K562 (cell line): ENCODE results near the gene NRM. TPM values are rescaled to one million over a fixed set of nuclear protein-coding genes. Genes with fewer than 3 reads are reported as not detected.
A peak's percentile ranks its signal among the peaks of the same experiment; 100 is the strongest.

Experiments
- ARID2 ChIP-seq: fragments of 450-650 bp; IDR thresholded peaks from 2 replicates; pipeline ENCODE4 v1.6.1; 2017; ENCODE audit warnings: antibody characterized with exemption, mild to moderate bottlenecking
- CC2D1A ChIP-seq: fragments of 450-650 bp; IDR thresholded peaks from 2 replicates; pipeline ENCODE4 v1.6.1; 2017; ENCODE audit warnings: mild to moderate bottlenecking
- JUND ChIP-seq, 2 experiments: IDR thresholded peaks; 2 replicates in 1 of 2; 3 replicates in 1 of 2; pipeline ENCODE4 v1.6.1; 2011; ENCODE audit warnings: borderline replicate concordance in 2 of 2, low read depth in 2 of 2, low read length in 2 of 2, improper control_type of control experiment in 1 of 2, missing biosample characterization in 1 of 2, missing genetic modification characterization in 1 of 2, missing genetic modification reagents in 1 of 2
- POLR2G ChIP-seq: fragments of 200-400 bp; formaldehyde crosslinking; IDR thresholded peaks from 2 replicates; pipeline ENCODE4 v1.6.1; 2017; ENCODE audit warnings: low read depth, mild to moderate bottlenecking, antibody characterized with exemption, low read length, moderate library complexity
- SMAD1 ChIP-seq: fragments of 150-350 bp; IDR thresholded peaks from 2 replicates; pipeline ENCODE4 v1.6.1; 2014; ENCODE audit warnings: low read length, low read depth; ENCODE audit not compliant: partially characterized antibody
- TAL1 ChIP-seq: fragments of 450-650 bp; IDR thresholded peaks from 2 replicates; pipeline ENCODE4 v1.6.1; 2016; ENCODE audit warnings: mild to moderate bottlenecking
- ZBTB17 ChIP-seq: fragments of 450-650 bp; formaldehyde crosslinking; IDR thresholded peaks from 2 replicates; pipeline ENCODE4 v1.4.0; 2020; ENCODE audit warnings: mild to moderate bottlenecking
- ZNF589 ChIP-seq: fragments of 200-800 bp; sonication (Bioruptor generic); IDR thresholded peaks from 2 replicates; pipeline ENCODE4 v1.6.1; 2016; ENCODE audit warnings: low read depth, missing genetic modification characterization, missing compliant biosample characterization
- ZNF699 ChIP-seq: fragments of 250-450 bp; sonication (Bioruptor Pico); IDR thresholded peaks from 2 replicates; pipeline ENCODE4 v1.8.0; 2021; ENCODE audit warnings: mild to moderate bottlenecking, moderate library complexity; ENCODE audit not compliant: insufficient replicate concordance
- polyA plus RNA-seq, 8 experiments: library from polyadenylated mRNA; depleted of rRNA in 4 of 8; stranded (reverse) in 5 of 8; unstranded in 3 of 8; fragments of >200 nt; fragmentation: Nextera tagmentation in 2 of 8; fragmentation: Illumina TruSeq in 1 of 8; extraction: Ambion mirVana in 2 of 8; extraction: Trizol in 1 of 8; gene quantifications; 2 replicates each; pipeline versions ENCODE4 v1.2.1 to v1.2.3, GENCODE V29; 2011 to 2014; ENCODE audit warnings: inconsistent platforms in 1 of 8, missing spikeins in 1 of 8
- total RNA-seq, 7 experiments: library from RNA; depleted of rRNA in 6 of 7; stranded (reverse); fragments of >200 nt in 6 of 7; fragmentation: Illumina TruSeq in 2 of 7; extraction: Trizol in 2 of 7; gene quantifications; 2 replicates each; pipeline versions ENCODE4 v1.2.1 to v1.2.3, GENCODE V29; 2011 to 2021; ENCODE audit warnings: low replicate concordance in 1 of 7
- TF ChIP-seq, protein P1 (sequence below), 2 experiments: fragments of 450-650 bp in 1 of 2; sonication (generic) in 1 of 2; formaldehyde crosslinking in 1 of 2; IDR thresholded peaks; 2 replicates each; pipeline versions ENCODE4 v1.7.1 to v1.9.0; 2016 to 2022; ENCODE audit warnings: inconsistent platforms in 1 of 2, mild to moderate bottlenecking in 1 of 2, missing genetic modification reagents in 1 of 2
- TF ChIP-seq, protein P2 (sequence below), 2 experiments: fragments of 450-650 bp; IDR thresholded peaks; 2 replicates each; pipeline ENCODE4 v1.6.1; 2016

NRM gene
- total and polyA plus RNA-seq, 9 of the 15 experiments (the other 6 are each of a cell fraction or from before 2014, with no cell fraction given), result 9.7 to 58.2 (median 18.1) TPM

DNA sequence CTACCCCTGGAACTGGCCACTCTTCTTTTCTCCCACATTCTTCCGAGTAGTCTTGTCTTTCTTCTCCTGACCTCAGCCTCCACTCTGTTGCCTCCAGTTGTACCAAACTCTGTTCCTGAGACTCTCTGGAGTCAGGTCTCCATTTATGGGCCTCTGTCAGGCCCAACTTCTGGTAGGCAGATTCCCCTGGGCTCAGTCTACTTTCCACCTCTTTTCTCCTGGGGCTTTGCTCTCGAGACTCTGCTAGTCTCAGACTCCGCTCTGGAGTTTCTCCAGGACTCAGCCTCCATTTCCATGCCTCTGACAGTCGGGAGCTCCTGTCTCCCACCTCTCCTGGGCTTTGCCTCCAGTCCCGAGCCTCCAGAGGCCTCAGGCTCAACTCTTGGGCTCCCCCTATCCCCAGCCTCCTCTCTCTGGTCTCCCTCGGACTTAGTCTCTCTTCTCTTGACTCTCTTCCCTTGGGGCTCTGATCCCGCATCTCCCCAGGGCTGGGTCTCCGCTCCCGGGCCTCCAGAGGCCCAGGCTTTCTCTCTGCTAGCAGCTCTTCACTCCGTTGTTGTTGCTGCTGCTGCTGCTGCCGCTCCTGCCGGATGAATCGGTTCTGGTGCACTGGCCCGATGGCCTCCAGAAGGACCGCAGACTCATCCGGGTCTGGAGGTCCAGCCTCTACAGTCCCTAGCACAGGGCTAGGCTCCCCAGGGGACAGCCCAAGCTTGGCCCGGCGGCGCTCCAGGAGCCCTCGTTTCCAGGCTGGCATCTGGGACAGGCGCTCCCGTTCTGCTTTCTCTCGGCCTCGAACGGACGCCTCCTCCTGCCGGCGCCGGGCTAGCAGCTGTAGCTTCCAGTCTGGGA is 5.4 kb downstream of the NRM start (continued):
- TF ChIP-seq, protein P1, sequence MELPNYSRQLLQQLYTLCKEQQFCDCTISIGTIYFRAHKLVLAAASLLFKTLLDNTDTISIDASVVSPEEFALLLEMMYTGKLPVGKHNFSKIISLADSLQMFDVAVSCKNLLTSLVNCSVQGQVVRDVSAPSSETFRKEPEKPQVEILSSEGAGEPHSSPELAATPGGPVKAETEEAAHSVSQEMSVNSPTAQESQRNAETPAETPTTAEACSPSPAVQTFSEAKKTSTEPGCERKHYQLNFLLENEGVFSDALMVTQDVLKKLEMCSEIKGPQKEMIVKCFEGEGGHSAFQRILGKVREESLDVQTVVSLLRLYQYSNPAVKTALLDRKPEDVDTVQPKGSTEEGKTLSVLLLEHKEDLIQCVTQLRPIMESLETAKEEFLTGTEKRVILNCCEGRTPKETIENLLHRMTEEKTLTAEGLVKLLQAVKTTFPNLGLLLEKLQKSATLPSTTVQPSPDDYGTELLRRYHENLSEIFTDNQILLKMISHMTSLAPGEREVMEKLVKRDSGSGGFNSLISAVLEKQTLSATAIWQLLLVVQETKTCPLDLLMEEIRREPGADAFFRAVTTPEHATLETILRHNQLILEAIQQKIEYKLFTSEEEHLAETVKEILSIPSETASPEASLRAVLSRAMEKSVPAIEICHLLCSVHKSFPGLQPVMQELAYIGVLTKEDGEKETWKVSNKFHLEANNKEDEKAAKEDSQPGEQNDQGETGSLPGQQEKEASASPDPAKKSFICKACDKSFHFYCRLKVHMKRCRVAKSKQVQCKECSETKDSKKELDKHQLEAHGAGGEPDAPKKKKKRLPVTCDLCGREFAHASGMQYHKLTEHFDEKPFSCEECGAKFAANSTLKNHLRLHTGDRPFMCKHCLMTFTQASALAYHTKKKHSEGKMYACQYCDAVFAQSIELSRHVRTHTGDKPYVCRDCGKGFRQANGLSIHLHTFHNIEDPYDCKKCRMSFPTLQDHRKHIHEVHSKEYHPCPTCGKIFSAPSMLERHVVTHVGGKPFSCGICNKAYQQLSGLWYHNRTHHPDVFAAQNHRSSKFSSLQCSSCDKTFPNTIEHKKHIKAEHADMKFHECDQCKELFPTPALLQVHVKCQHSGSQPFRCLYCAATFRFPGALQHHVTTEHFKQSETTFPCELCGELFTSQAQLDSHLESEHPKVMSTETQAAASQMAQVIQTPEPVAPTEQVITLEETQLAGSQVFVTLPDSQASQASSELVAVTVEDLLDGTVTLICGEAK (IDR thresholded peaks at IDR 0.05), result peak; percentile 59; the same call in 1 of the 2 replicates
- TF ChIP-seq, protein P1 (CRISPR knock-in tag; IDR thresholded peaks at IDR 0.05), result no peak
- no peak for TF ChIP-seq ZNF589 (CRISPR knock-in tag)
- TF ChIP-seq, protein P2, sequence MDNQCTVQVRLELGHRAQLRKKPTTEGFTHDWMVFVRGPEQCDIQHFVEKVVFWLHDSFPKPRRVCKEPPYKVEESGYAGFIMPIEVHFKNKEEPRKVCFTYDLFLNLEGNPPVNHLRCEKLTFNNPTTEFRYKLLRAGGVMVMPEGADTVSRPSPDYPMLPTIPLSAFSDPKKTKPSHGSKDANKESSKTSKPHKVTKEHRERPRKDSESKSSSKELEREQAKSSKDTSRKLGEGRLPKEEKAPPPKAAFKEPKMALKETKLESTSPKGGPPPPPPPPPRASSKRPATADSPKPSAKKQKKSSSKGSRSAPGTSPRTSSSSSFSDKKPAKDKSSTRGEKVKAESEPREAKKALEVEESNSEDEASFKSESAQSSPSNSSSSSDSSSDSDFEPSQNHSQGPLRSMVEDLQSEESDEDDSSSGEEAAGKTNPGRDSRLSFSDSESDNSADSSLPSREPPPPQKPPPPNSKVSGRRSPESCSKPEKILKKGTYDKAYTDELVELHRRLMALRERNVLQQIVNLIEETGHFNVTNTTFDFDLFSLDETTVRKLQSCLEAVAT (IDR thresholded peaks at IDR 0.05), result peak; percentile 42 to 55; a peak in 2 of 4 replicates
- TF ChIP-seq POLR2G, result peak; percentile 62; the same call in 1 of the 2 replicates
- TF ChIP-seq ZBTB17 (CRISPR knock-in tag), result no peak
- no peak for TF ChIP-seq SMAD1
- no peak for TF ChIP-seq CC2D1A
- TF ChIP-seq JUND (IDR thresholded peaks at IDR 0.05; ENCODE audit: borderline replicate concordance, low read depth, low read length), result 0 out of 2 replicates have a peak, but pooled peaks have one; percentile 13
- peak; percentile 4; the same call in 1 of the 3 replicates for TF ChIP-seq JUND (tag; IDR thresholded peaks at IDR 0.05; ENCODE audit: borderline replicate concordance, low read depth, low read length)
- no peak for TF ChIP-seq TAL1
- peak; percentile 4; the same call in 1 of the 2 replicates for TF ChIP-seq ARID2
- TF ChIP-seq ZNF699 (CRISPR knock-in tag), result no peak
